ENCODE data around the gene EOMES.
A peak's percentile ranks its signal among the peaks of the same experiment; 100 is the strongest.

Gene EOMES

GRCh38 chr3:27729748-27730611 lies 7.9 kb upstream of the EOMES start:
- no peak overlapping the region for H3K27ac ChIP-seq (ENCODE audit: low read length)
- no peaks in the 10 kb centered on the region for H3K36me3 ChIP-seq (ENCODE audit: control insufficient read depth in 1 of 2, insufficient read depth in 2 of 2, low read length in 2 of 2)
- peak overlapping the region in 1 of 2 donors; percentile 45 for H3K4me3 ChIP-seq (ENCODE audit: low read depth in 1 of 2, low read length in 2 of 2)
- peaks cover 0 to 28% of the 10 kb centered on the region in 2 donors for H3K4me1 ChIP-seq (ENCODE audit: control insufficient read depth in 1 of 2, insufficient read depth in 2 of 2, low read length in 2 of 2)
- peaks cover 62% of the 10 kb centered on the region for H3K27me3 ChIP-seq (ENCODE audit: low read depth, low read length)
- H3K9me3 ChIP-seq (ENCODE audit: control insufficient read depth in 1 of 2, low read length in 2 of 2), result peaks cover 0 to 6% of the 10 kb centered on the region in 2 donors

GRCh38 chr3:27729325-27729724 lies 7.2 kb upstream of the EOMES start:
- no peak overlapping the region for H3K27ac ChIP-seq (ENCODE audit: low read length)
- no peaks in the 10 kb centered on the region for H3K36me3 ChIP-seq (ENCODE audit: control insufficient read depth in 1 of 2, insufficient read depth in 2 of 2, low read length in 2 of 2)
- H3K9me3 ChIP-seq (ENCODE audit: control insufficient read depth in 1 of 2, low read length in 2 of 2), result peaks cover 0 to 6% of the 10 kb centered on the region in 2 donors
- H3K27me3 ChIP-seq (ENCODE audit: low read depth, low read length), result peaks cover 68% of the 10 kb centered on the region
- peaks cover 0 to 29% of the 10 kb centered on the region in 2 donors for H3K4me1 ChIP-seq (ENCODE audit: control insufficient read depth in 1 of 2, insufficient read depth in 2 of 2, low read length in 2 of 2)
- H3K4me3 ChIP-seq (ENCODE audit: low read depth in 1 of 2, low read length in 2 of 2), result no peak overlapping the region

GRCh38 chr3:27728195-27729087 lies 6.3 kb upstream of the EOMES start:
- Histone ChIP-seq H3K27ac (ENCODE audit: low read length) (no peak overlapping the region), H3K36me3 (ENCODE audit: control insufficient read depth in 1 of 2, insufficient read depth in 2 of 2, low read length in 2 of 2) (no peaks in the 10 kb centered on the region), H3K27me3 (ENCODE audit: low read depth, low read length) (peaks cover 77% of the 10 kb centered on the region), H3K9me3 (ENCODE audit: control insufficient read depth in 1 of 2, low read length in 2 of 2) (peaks cover 0 to 6% of the 10 kb centered on the region in 2 donors), H3K4me1 (ENCODE audit: control insufficient read depth in 1 of 2, insufficient read depth in 2 of 2, low read length in 2 of 2) (peaks cover 4 to 37% of the 10 kb centered on the region in 2 donors), H3K4me3 (ENCODE audit: low read depth in 1 of 2, low read length in 2 of 2) (no peak overlapping the region)

- no peaks in the 10 kb centered on the region for H3K36me3 ChIP-seq (ENCODE audit: control insufficient read depth in 1 of 2, insufficient read depth in 2 of 2, low read length in 2 of 2)
- peaks cover 0 to 6% of the 10 kb centered on the region in 2 donors for H3K9me3 ChIP-seq (ENCODE audit: control insufficient read depth in 1 of 2, low read length in 2 of 2)
- H3K27ac ChIP-seq (ENCODE audit: low read length), result no peak overlapping the region
- peaks cover 81% of the 10 kb centered on the region for H3K27me3 ChIP-seq (ENCODE audit: low read depth, low read length)
- H3K4me3 ChIP-seq (ENCODE audit: low read depth in 1 of 2, low read length in 2 of 2), result no peak overlapping the region
- peaks cover 9 to 59% of the 10 kb centered on the region in 2 donors for H3K4me1 ChIP-seq (ENCODE audit: control insufficient read depth in 1 of 2, insufficient read depth in 2 of 2, low read length in 2 of 2)
Measured at GRCh38 chr3:27726240-27726639, 4.1 kb upstream of the EOMES start.

- no peak overlapping the region for H3K27ac ChIP-seq (ENCODE audit: low read length)
- no peak overlapping the region for H3K4me3 ChIP-seq (ENCODE audit: low read depth in 1 of 2, low read length in 2 of 2)
- H3K9me3 ChIP-seq (ENCODE audit: control insufficient read depth in 1 of 2, low read length in 2 of 2), result peaks cover 0 to 6% of the 10 kb centered on the region in 2 donors
- no peaks in the 10 kb centered on the region for H3K36me3 ChIP-seq (ENCODE audit: control insufficient read depth in 1 of 2, insufficient read depth in 2 of 2, low read length in 2 of 2)
- peaks cover 81% of the 10 kb centered on the region for H3K27me3 ChIP-seq (ENCODE audit: low read depth, low read length)
- peaks cover 9 to 54% of the 10 kb centered on the region in 2 donors for H3K4me1 ChIP-seq (ENCODE audit: control insufficient read depth in 1 of 2, insufficient read depth in 2 of 2, low read length in 2 of 2)
Measured at GRCh38 chr3:27724459-27725197, 2.5 kb upstream of the EOMES start.

- Histone ChIP-seq H3K36me3 (ENCODE audit: control insufficient read depth in 1 of 2, insufficient read depth in 2 of 2, low read length in 2 of 2) (no peaks in the 10 kb centered on the region), H3K4me1 (ENCODE audit: control insufficient read depth in 1 of 2, insufficient read depth in 2 of 2, low read length in 2 of 2) (peaks cover 9 to 48% of the 10 kb centered on the region in 2 donors), H3K9me3 (ENCODE audit: control insufficient read depth in 1 of 2, low read length in 2 of 2) (peaks cover 0 to 6% of the 10 kb centered on the region in 2 donors), H3K4me3 (ENCODE audit: low read depth in 1 of 2, low read length in 2 of 2) (peak overlapping the region; percentile 30 to 55), H3K27me3 (ENCODE audit: low read depth, low read length) (peaks cover 78% of the 10 kb centered on the region), H3K27ac (ENCODE audit: low read length) (no peak overlapping the region)
Measured at GRCh38 chr3:27723815-27724458, 1.8 kb upstream of the EOMES start.

- Histone ChIP-seq H3K9me3 (ENCODE audit: control insufficient read depth in 1 of 2, low read length in 2 of 2) (peaks cover 0 to 6% of the 10 kb centered on the region in 2 donors), H3K4me3 (ENCODE audit: low read depth in 1 of 2, low read length in 2 of 2) (peak overlapping the region; percentile 30 to 55), H3K36me3 (ENCODE audit: control insufficient read depth in 1 of 2, insufficient read depth in 2 of 2, low read length in 2 of 2) (no peaks in the 10 kb centered on the region), H3K27me3 (ENCODE audit: low read depth, low read length) (peaks cover 78% of the 10 kb centered on the region), H3K4me1 (ENCODE audit: control insufficient read depth in 1 of 2, insufficient read depth in 2 of 2, low read length in 2 of 2) (peaks cover 9 to 43% of the 10 kb centered on the region in 2 donors), H3K27ac (ENCODE audit: low read length) (no peak overlapping the region)
Measured at GRCh38 chr3:27723456-27723814, 1.3 kb upstream of the EOMES start.

- no peak overlapping the region for H3K27ac ChIP-seq (ENCODE audit: low read length)
- H3K9me3 ChIP-seq (ENCODE audit: control insufficient read depth in 1 of 2, low read length in 2 of 2), result peaks cover 0 to 6% of the 10 kb centered on the region in 2 donors
- no peaks in the 10 kb centered on the region for H3K36me3 ChIP-seq (ENCODE audit: control insufficient read depth in 1 of 2, insufficient read depth in 2 of 2, low read length in 2 of 2)
- peak overlapping the region; percentile 30 to 55 for H3K4me3 ChIP-seq (ENCODE audit: low read depth in 1 of 2, low read length in 2 of 2)
- H3K4me1 ChIP-seq (ENCODE audit: control insufficient read depth in 1 of 2, insufficient read depth in 2 of 2, low read length in 2 of 2), result peaks cover 9 to 39% of the 10 kb centered on the region in 2 donors
- peaks cover 76% of the 10 kb centered on the region for H3K27me3 ChIP-seq (ENCODE audit: low read depth, low read length)
Measured at GRCh38 chr3:27723001-27723445, 900 bp upstream of the EOMES start.

GRCh38 chr3:27720899-27721716 lies 1.0 kb downstream of the EOMES start:
- H3K36me3 ChIP-seq (ENCODE audit: control insufficient read depth in 1 of 2, insufficient read depth in 2 of 2, low read length in 2 of 2), result no peaks in the 10 kb centered on the region
- peaks cover 9 to 38% of the 10 kb centered on the region in 2 donors for H3K4me1 ChIP-seq (ENCODE audit: control insufficient read depth in 1 of 2, insufficient read depth in 2 of 2, low read length in 2 of 2)
- peak overlapping the region; percentile 21 to 78 for H3K4me3 ChIP-seq (ENCODE audit: low read depth in 1 of 2, low read length in 2 of 2)
- H3K27ac ChIP-seq (ENCODE audit: low read length), result no peak overlapping the region
- peaks cover 73% of the 10 kb centered on the region for H3K27me3 ChIP-seq (ENCODE audit: low read depth, low read length)
- H3K9me3 ChIP-seq (ENCODE audit: control insufficient read depth in 1 of 2, low read length in 2 of 2), result no peaks in the 10 kb centered on the region
